ENCODE results near the gene KLHL25. TPM values are rescaled to one million over a fixed set of nuclear protein-coding genes. Genes with fewer than 3 reads are reported as not detected.

The KLHL25 gene
- total RNA-seq: 2.7 and 5.8 TPM in 2 replicates

GRCh38 chr15:85794598-85795336 is at the start of gene KLHL25:
Gene KLHL25 (minus strand): TSS chr15:85794925. CDS start chr15:85769810, 25,115 bp downstream.

